HEK293 (cell line): ENCODE data around the gene NR3C1.

Experiments used
- REPIN1 ChIP-seq: fragments of 450-650 bp; formaldehyde crosslinking; IDR thresholded peaks from 2 replicates; pipeline ENCODE4 v1.5.1; 2017; ENCODE audit warnings: missing biosample characterization, missing genetic modification characterization, low read depth
- ZBTB17 ChIP-seq: fragments of 450-650 bp; formaldehyde crosslinking; IDR thresholded peaks from 2 replicates; pipeline ENCODE4 v1.5.1; 2016; ENCODE audit warnings: missing biosample characterization, missing genetic modification characterization
- ZBTB20 ChIP-seq: fragments of 450-650 bp; formaldehyde crosslinking; IDR thresholded peaks from 2 replicates; pipeline ENCODE4 v1.5.1; 2016; ENCODE audit warnings: missing biosample characterization, missing genetic modification characterization
- ZBTB6 ChIP-seq: fragments of 450-650 bp; formaldehyde crosslinking; IDR thresholded peaks from 2 replicates; pipeline ENCODE4 v1.5.1; 2017; ENCODE audit warnings: missing biosample characterization, missing genetic modification characterization
- ZNF121 ChIP-seq: fragments of 450-650 bp; formaldehyde crosslinking; IDR thresholded peaks from 2 replicates; pipeline ENCODE4 v1.5.1; 2016; ENCODE audit warnings: missing biosample characterization, missing genetic modification characterization
- ZNF132 ChIP-seq: fragments of 450-650 bp; formaldehyde crosslinking; IDR thresholded peaks from 2 replicates; pipeline ENCODE4 v1.5.1; 2017; ENCODE audit warnings: missing biosample characterization, missing genetic modification characterization, borderline replicate concordance
- ZNF140 ChIP-seq: fragments of 450-650 bp; formaldehyde crosslinking; IDR thresholded peaks from 2 replicates; pipeline ENCODE4 v1.5.1; 2016; ENCODE audit warnings: missing biosample characterization, missing genetic modification characterization
- ZNF148 ChIP-seq: fragments of 450-650 bp; formaldehyde crosslinking; IDR thresholded peaks from 2 replicates; pipeline ENCODE4 v1.5.0; 2017; ENCODE audit warnings: missing biosample characterization, missing genetic modification characterization, borderline replicate concordance
- ZNF184 ChIP-seq: fragments of 450-650 bp; IDR thresholded peaks from 2 replicates; pipeline ENCODE4 v1.5.1; 2018; ENCODE audit warnings: missing biosample characterization, mild to moderate bottlenecking, missing genetic modification characterization
- ZNF248 ChIP-seq: fragments of 450-650 bp; formaldehyde crosslinking; IDR thresholded peaks from 2 replicates; pipeline ENCODE4 v1.5.1; 2017; ENCODE audit warnings: missing biosample characterization, missing genetic modification characterization
- ZNF26 ChIP-seq: fragments of 450-650 bp; formaldehyde crosslinking; IDR thresholded peaks from 2 replicates; pipeline ENCODE4 v1.5.1; 2016; ENCODE audit warnings: missing biosample characterization, missing genetic modification characterization
- ZNF48 ChIP-seq: fragments of 450-650 bp; formaldehyde crosslinking; IDR thresholded peaks from 2 replicates; pipeline ENCODE4 v1.5.1; 2016; ENCODE audit warnings: missing biosample characterization, missing genetic modification characterization
- ZNF521 ChIP-seq: fragments of 450-650 bp; formaldehyde crosslinking; IDR thresholded peaks from 2 replicates; pipeline ENCODE4 v1.5.1; 2017; ENCODE audit warnings: missing biosample characterization, mild to moderate bottlenecking, missing genetic modification characterization
- ZNF571 ChIP-seq: fragments of 450-650 bp; formaldehyde crosslinking; IDR thresholded peaks from 2 replicates; pipeline ENCODE4 v1.5.0; 2017; ENCODE audit warnings: missing biosample characterization, missing genetic modification characterization
- ZNF580 ChIP-seq: fragments of 450-650 bp; formaldehyde crosslinking; IDR thresholded peaks from 2 replicates; pipeline ENCODE4 v1.5.1; 2016; ENCODE audit warnings: missing biosample characterization, missing genetic modification characterization
- ZNF596 ChIP-seq: fragments of 450-650 bp; IDR thresholded peaks from 2 replicates; pipeline ENCODE4 v1.5.0; 2018; ENCODE audit warnings: missing biosample characterization, mild to moderate bottlenecking, missing genetic modification characterization, moderate library complexity
- ZNF768 ChIP-seq: fragments of 450-650 bp; formaldehyde crosslinking; IDR thresholded peaks from 2 replicates; pipeline ENCODE4 v1.5.1; 2018; ENCODE audit warnings: missing biosample characterization, mild to moderate bottlenecking, missing genetic modification characterization
- ZNF777 ChIP-seq: fragments of 450-650 bp; formaldehyde crosslinking; IDR thresholded peaks from 2 replicates; pipeline ENCODE4 v1.5.1; 2017; ENCODE audit warnings: missing biosample characterization, missing genetic modification characterization, borderline replicate concordance
- ZNF792 ChIP-seq: fragments of 450-650 bp; formaldehyde crosslinking; IDR thresholded peaks from 2 replicates; pipeline ENCODE4 v1.5.1; 2016; ENCODE audit warnings: missing biosample characterization, missing genetic modification characterization
- TF ChIP-seq, protein P1 (sequence below): fragments of 450-650 bp; IDR thresholded peaks from 2 replicates; pipeline ENCODE4 v1.5.1; 2018; ENCODE audit warnings: missing biosample characterization, missing genetic modification characterization
- TF ChIP-seq, protein P2 (sequence below): fragments of 450-650 bp; formaldehyde crosslinking; IDR thresholded peaks from 2 replicates; pipeline ENCODE4 v1.5.1; 2016; ENCODE audit warnings: missing biosample characterization, missing genetic modification characterization
- TF ChIP-seq, protein P3 (sequence below): fragments of 450-650 bp; formaldehyde crosslinking; IDR thresholded peaks from 2 replicates; pipeline ENCODE4 v1.5.1; 2016; ENCODE audit warnings: missing biosample characterization, missing genetic modification characterization, borderline replicate concordance
- TF ChIP-seq, protein P4 (sequence below): fragments of 450-650 bp; formaldehyde crosslinking; IDR thresholded peaks from 2 replicates; pipeline ENCODE4 v1.5.1; 2017; ENCODE audit warnings: missing biosample characterization, missing genetic modification characterization

Gene NR3C1

GRCh38 chr5:143440448-143441115, 37.1 kb upstream of the NR3C1 start (continued):
- TF ChIP-seq ZNF184 (tag by site-specific recombination) (no peak), ZNF140 (no peak), ZNF26 (no peak), ZNF777 (no peak), ZNF768 (no peak), ZNF121 (tag by site-specific recombination) (no peak), REPIN1 (tag by site-specific recombination) (no peak), ZNF792 (tag by site-specific recombination) (no peak), ZBTB6 (no peak), ZNF571 (tag by site-specific recombination) (no peak), ZNF596 (tag by site-specific recombination) (no peak), ZNF48 (tag by site-specific recombination) (no peak), ZBTB17 (peak; percentile 96), ZNF248 (no peak), ZNF580 (tag by site-specific recombination) (peak; percentile 68; the same call in 1 of the 2 replicates), ZNF148 (tag by site-specific recombination) (no peak), ZBTB20 (no peak), ZNF521 (no peak), ZNF132 (tag by site-specific recombination) (no peak)
- TF ChIP-seq, protein P1, sequence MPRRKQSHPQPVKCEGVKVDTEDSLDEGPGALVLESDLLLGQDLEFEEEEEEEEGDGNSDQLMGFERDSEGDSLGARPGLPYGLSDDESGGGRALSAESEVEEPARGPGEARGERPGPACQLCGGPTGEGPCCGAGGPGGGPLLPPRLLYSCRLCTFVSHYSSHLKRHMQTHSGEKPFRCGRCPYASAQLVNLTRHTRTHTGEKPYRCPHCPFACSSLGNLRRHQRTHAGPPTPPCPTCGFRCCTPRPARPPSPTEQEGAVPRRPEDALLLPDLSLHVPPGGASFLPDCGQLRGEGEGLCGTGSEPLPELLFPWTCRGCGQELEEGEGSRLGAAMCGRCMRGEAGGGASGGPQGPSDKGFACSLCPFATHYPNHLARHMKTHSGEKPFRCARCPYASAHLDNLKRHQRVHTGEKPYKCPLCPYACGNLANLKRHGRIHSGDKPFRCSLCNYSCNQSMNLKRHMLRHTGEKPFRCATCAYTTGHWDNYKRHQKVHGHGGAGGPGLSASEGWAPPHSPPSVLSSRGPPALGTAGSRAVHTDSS (tag by site-specific recombination) = no peak
- TF ChIP-seq, protein P2, sequence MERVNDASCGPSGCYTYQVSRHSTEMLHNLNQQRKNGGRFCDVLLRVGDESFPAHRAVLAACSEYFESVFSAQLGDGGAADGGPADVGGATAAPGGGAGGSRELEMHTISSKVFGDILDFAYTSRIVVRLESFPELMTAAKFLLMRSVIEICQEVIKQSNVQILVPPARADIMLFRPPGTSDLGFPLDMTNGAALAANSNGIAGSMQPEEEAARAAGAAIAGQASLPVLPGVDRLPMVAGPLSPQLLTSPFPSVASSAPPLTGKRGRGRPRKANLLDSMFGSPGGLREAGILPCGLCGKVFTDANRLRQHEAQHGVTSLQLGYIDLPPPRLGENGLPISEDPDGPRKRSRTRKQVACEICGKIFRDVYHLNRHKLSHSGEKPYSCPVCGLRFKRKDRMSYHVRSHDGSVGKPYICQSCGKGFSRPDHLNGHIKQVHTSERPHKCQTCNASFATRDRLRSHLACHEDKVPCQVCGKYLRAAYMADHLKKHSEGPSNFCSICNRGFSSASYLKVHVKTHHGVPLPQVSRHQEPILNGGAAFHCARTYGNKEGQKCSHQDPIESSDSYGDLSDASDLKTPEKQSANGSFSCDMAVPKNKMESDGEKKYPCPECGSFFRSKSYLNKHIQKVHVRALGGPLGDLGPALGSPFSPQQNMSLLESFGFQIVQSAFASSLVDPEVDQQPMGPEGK (tag by site-specific recombination) = no peak
- TF ChIP-seq, protein P3, sequence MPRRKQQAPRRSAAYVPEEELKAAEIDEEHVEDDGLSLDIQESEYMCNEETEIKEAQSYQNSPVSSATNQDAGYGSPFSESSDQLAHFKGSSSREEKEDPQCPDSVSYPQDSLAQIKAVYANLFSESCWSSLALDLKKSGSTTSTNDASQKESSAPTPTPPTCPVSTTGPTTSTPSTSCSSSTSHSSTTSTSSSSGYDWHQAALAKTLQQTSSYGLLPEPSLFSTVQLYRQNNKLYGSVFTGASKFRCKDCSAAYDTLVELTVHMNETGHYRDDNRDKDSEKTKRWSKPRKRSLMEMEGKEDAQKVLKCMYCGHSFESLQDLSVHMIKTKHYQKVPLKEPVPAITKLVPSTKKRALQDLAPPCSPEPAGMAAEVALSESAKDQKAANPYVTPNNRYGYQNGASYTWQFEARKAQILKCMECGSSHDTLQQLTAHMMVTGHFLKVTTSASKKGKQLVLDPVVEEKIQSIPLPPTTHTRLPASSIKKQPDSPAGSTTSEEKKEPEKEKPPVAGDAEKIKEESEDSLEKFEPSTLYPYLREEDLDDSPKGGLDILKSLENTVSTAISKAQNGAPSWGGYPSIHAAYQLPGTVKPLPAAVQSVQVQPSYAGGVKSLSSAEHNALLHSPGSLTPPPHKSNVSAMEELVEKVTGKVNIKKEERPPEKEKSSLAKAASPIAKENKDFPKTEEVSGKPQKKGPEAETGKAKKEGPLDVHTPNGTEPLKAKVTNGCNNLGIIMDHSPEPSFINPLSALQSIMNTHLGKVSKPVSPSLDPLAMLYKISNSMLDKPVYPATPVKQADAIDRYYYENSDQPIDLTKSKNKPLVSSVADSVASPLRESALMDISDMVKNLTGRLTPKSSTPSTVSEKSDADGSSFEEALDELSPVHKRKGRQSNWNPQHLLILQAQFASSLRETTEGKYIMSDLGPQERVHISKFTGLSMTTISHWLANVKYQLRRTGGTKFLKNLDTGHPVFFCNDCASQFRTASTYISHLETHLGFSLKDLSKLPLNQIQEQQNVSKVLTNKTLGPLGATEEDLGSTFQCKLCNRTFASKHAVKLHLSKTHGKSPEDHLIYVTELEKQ (tag by site-specific recombination) = no peak
- TF ChIP-seq, protein P4, sequence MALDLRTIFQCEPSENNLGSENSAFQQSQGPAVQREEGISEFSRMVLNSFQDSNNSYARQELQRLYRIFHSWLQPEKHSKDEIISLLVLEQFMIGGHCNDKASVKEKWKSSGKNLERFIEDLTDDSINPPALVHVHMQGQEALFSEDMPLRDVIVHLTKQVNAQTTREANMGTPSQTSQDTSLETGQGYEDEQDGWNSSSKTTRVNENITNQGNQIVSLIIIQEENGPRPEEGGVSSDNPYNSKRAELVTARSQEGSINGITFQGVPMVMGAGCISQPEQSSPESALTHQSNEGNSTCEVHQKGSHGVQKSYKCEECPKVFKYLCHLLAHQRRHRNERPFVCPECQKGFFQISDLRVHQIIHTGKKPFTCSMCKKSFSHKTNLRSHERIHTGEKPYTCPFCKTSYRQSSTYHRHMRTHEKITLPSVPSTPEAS = peak; percentile 41; the same call in 1 of the 2 replicates
